ENCODE data around the gene SIRT4.

GRCh38 chr12:120346681-120347080, 44.6 kb downstream of the SIRT4 start:
- TF ChIP-seq POLR2A (IDR thresholded peaks at IDR 0.05) (no peak), CTCF (IDR thresholded peaks at IDR 0.05) (peak in 1 of 7 experiments; percentile 18)

All from body of pancreas (tissue), 4 donors.